ENCODE measurements around the gene USP31.

- no peak for TF ChIP-seq SMAD4 (CRISPR knock-in tag; IDR thresholded peaks at IDR 0.05)
- no peak for TF ChIP-seq ZNF317 (CRISPR knock-in tag; IDR thresholded peaks at IDR 0.05; ENCODE audit: borderline replicate concordance, low read depth)
- TF ChIP-seq, protein P1, sequence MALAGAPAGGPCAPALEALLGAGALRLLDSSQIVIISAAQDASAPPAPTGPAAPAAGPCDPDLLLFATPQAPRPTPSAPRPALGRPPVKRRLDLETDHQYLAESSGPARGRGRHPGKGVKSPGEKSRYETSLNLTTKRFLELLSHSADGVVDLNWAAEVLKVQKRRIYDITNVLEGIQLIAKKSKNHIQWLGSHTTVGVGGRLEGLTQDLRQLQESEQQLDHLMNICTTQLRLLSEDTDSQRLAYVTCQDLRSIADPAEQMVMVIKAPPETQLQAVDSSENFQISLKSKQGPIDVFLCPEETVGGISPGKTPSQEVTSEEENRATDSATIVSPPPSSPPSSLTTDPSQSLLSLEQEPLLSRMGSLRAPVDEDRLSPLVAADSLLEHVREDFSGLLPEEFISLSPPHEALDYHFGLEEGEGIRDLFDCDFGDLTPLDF (CRISPR knock-in tag; IDR thresholded peaks at IDR 0.05) = no peak
- no peak for TF ChIP-seq ARID4B (CRISPR knock-in tag; IDR thresholded peaks at IDR 0.05; ENCODE audit: borderline replicate concordance)
- TF ChIP-seq, protein P2, sequence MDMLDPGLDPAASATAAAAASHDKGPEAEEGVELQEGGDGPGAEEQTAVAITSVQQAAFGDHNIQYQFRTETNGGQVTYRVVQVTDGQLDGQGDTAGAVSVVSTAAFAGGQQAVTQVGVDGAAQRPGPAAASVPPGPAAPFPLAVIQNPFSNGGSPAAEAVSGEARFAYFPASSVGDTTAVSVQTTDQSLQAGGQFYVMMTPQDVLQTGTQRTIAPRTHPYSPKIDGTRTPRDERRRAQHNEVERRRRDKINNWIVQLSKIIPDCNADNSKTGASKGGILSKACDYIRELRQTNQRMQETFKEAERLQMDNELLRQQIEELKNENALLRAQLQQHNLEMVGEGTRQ (CRISPR knock-in tag; IDR thresholded peaks at IDR 0.05) = no peak
Measured at GRCh38 chr16:23163921-23164320, 14.7 kb upstream of the USP31 start.

Measured in WTC11 (cell line).